Measurements from ENCODE around the gene TTLL3. TPM values are rescaled to one million over a fixed set of nuclear protein-coding genes. Genes with fewer than 3 reads are reported as not detected.

TTLL3 gene
- total and polyA plus RNA-seq, 2 of the 13 experiments (the other 11 are each of a cell fraction or from before 2014, with no cell fraction given), result 9.5 to 51.2 TPM

- Histone ChIP-seq H3K9me3 (ENCODE audit: low read length) (no peaks in the 10 kb centered on the region), H3K36me3 (replicated peaks in 1 of 2; ENCODE audit: control insufficient read depth in 1 of 2, insufficient read depth in 2 of 2, low read length in 2 of 2) (peaks cover 11 to 39% of the 10 kb centered on the region in 2 experiments), H3K4me1 (ENCODE audit: insufficient read depth, low read length) (peaks cover 27% of the 10 kb centered on the region), H3K27ac (ENCODE audit: extremely low read length, insufficient read depth, low read length) (no peak overlapping the region), H3K27me3 (ENCODE audit: control insufficient read depth in 1 of 2, insufficient read depth in 2 of 2, low read length in 2 of 2) (no peaks in the 10 kb centered on the region; a peak in 1 of 5 replicates), H3K9ac (ENCODE audit: insufficient read depth, low read depth, low read length) (no peak overlapping the region), H4K20me1 (ENCODE audit: insufficient read depth, low read length) (no peaks in the 10 kb centered on the region), H3K4me3 (replicated peaks in 1 of 3; ENCODE audit: insufficient read depth in 1 of 3, low read depth in 2 of 3, low read length in 3 of 3) (no peak overlapping the region), H3K4me2 (ENCODE audit: low read depth, low read length) (no peak overlapping the region), H3K79me2 (ENCODE audit: insufficient read depth, low read length) (no peaks in the 10 kb centered on the region), H2AFZ (ENCODE audit: low read length) (no peak overlapping the region)
- ATAC-seq, result no peak
- TF ChIP-seq ZNF567 (CRISPR knock-in tag; IDR thresholded peaks at IDR 0.05; ENCODE audit: borderline replicate concordance), result no peak
- TF ChIP-seq, protein P1, sequence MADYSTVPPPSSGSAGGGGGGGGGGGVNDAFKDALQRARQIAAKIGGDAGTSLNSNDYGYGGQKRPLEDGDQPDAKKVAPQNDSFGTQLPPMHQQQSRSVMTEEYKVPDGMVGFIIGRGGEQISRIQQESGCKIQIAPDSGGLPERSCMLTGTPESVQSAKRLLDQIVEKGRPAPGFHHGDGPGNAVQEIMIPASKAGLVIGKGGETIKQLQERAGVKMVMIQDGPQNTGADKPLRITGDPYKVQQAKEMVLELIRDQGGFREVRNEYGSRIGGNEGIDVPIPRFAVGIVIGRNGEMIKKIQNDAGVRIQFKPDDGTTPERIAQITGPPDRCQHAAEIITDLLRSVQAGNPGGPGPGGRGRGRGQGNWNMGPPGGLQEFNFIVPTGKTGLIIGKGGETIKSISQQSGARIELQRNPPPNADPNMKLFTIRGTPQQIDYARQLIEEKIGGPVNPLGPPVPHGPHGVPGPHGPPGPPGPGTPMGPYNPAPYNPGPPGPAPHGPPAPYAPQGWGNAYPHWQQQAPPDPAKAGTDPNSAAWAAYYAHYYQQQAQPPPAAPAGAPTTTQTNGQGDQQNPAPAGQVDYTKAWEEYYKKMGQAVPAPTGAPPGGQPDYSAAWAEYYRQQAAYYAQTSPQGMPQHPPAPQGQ (CRISPR knock-in tag; IDR thresholded peaks at IDR 0.05; ENCODE audit: borderline replicate concordance), result no peak
- no peak for TF ChIP-seq ARID2 (CRISPR knock-in tag; IDR thresholded peaks at IDR 0.05; ENCODE audit: borderline replicate concordance)
- TF ChIP-seq TRIM22 (IDR thresholded peaks at IDR 0.05), result no peak
- no peak for TF ChIP-seq CREB1 (IDR thresholded peaks at IDR 0.05)
- TF ChIP-seq CREB1 (CRISPR knock-in tag; IDR thresholded peaks at IDR 0.05), result no peak
- TF ChIP-seq NFRKB (IDR thresholded peaks at IDR 0.05), result no peak
- no peak for TF ChIP-seq BCL6 (CRISPR knock-in tag; IDR thresholded peaks at IDR 0.05)
- TF ChIP-seq USF2 (IDR thresholded peaks at IDR 0.05; ENCODE audit: low read depth, low read length), result no peak
- no peak for TF ChIP-seq USF2 (CRISPR knock-in tag; IDR thresholded peaks at IDR 0.05; ENCODE audit: borderline replicate concordance)
- no peak for TF ChIP-seq ZNF556 (CRISPR knock-in tag; IDR thresholded peaks at IDR 0.05; ENCODE audit: borderline replicate concordance)
- no peak for TF ChIP-seq CEBPZ (IDR thresholded peaks at IDR 0.05; ENCODE audit: low read length)
- POLR2A ChIA-PET, result interaction anchor here (0.7 to 1.7 kb wide), 3 partner anchors 46 to 77 kb away, joined by 3 to 4 read pairs (median 3); partner anchors contain the start of gene ARPC4
- no peak for FAIRE-seq
- WGBS (ENCODE audit: low lambda C conversion rate), result 83% methylated on average over 2 of the region's 4 CpGs
- intact Hi-C loops (cut with micrococcal nuclease; ENCODE audit: unreplicated experiment), result no loop called here
- CTCF ChIA-PET (ENCODE audit: low intra/inter-chr PET ratio, low total read pairs), result no interaction called here
- BruUV-seq (replicated peaks), result no TSS peak
- in situ Hi-C loops (cut with HindIII; ENCODE audit: extremely low pct_ligation_motif_present, low pct_unique_long_range_greater_than_20kb), result no loop called here
- DNase-seq (ENCODE audit: low spot score), result no peak
Measured at GRCh38 chr3:9838856-9839255, 28.8 kb downstream of the TTLL3 start.

Data from HepG2 (cell line).